GM19238 (cell line): Measurements from ENCODE around the gene RADIL.
A peak's percentile ranks its signal among the peaks of the same experiment; 100 is the strongest.
"Not testable (repeated sequence)": the region's sequence is repeated elsewhere in the genome, so short reads cannot be mapped to it uniquely, and the experiment has no call there.

Source experiments
- DNase-seq: peaks from one replicate; pipeline ENCODE4 v3.0.0; 2011; ENCODE audit warnings: low spot score; ENCODE audit not compliant: insufficient read length

The RADIL gene

DNA sequence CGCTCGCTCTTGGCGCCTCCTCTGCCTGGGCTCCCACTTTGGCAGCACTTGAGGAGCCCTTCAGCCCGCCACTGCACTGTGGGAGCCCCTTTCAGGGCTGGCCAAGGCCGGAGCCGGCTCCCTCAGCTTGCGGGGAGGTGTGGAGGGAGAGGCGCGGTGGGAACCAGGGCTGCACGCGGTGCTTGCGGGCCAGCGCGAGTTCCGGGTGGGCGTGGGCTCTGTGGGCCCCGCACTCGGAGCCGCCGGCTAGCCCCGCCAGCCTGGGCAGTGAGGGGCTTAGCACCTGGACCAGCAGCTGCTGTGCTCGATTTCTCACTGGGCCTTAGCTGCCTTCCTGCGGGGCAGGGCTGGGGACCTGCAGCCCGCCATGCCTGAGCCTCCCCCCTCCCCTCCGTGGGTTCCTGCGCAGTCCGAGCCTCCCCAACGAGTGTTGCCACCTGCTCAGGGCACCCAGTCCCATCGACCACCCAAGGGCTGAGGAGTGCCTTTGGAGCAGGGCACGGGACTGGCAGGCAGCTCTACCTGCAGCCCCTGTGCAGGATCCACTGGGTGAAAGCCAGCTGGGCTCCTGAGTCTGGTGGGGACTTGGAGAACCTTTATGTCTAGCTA is 90.0 kb downstream of the RADIL start:
- not testable (repeated sequence) for DNase-seq

DNA sequence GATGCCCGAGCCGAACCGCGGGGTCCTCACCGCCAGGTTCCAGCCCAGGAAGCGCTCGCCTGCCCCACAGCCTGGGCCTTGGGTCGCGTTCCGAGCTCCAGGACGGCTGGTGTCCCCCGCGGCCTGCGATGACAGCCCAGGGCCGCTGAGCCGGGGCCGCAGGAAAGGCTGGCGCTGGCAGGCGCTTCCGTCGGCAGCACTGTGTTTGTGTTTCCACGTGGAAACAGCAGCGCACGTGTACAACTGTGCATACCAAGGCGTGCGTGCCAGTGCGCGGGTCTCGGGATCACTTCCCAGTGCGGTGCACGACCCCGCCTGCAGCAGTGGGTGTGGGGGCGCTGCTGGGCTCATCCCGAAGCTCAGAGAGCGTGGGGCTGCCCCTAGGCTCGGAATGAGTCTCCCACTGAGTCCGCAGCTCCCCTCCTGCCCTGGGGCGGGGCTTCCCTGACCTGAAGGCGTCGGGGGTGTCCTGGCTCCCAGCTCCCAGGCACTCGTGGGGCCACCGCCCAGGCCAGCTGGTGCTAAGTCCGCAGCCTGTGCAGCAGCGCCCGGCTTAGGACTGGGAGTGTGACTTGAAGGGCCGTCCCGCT is 90.9 kb downstream of the RADIL start:
- no peak for DNase-seq

GRCh38 chr7:4791738-4792536 is 91.6 kb downstream of the RADIL start:
- peak; percentile 64 for DNase-seq

DNA sequence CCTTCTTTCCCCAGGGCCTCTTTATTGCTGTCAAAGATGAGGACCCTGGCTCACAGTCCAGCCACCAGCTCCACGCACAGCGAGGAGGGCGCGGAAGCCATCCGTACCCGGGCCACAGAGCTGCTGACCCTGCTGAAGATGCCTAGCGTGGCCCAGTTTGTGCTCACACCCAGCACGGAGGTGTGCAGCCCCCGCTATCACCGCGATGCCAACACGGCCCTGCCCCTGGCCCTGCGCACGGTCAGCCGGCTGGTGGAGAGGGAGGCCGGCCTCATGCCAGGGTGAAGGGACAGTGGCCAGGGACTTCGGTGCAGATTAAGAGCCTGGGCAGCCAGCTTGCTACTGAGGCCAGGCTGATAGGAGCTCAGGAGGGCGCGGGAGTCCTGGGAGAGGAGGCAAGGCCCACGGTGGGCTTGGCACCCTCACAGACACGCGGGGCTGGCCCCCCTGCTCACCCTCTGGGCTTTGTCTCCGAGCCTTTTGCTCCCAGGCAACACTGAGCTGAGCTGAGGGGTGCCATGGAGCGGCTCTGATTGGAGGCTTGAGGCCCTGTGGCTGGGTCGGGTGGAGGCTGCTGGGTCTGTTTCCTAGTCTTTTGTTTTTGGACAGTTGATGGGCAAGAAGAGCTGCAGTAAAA is 92.3 kb downstream of the RADIL start:
- no peak for DNase-seq

DNA sequence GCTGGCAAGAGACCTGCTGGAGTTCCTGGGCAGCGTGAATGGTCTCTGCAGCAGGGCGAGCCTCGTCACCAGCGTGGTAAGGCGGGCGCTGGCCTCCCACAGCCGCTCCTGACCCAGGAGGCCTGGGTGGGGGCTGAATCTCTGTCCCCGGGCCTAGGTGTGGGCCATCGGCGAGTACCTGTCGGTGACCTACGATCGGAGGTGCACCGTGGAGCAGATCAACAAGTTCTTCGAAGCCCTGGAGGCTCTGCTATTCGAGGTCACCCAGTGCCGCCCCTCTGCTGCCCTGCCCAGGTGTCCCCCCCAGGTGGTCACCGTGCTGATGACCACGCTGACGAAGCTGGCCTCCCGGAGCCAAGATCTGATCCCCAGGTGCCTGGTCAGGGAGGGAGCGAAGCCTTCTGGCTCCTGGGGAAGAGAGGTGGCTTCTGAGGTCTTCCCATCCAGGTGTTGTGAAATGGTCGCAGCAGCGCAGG is 93.0 kb downstream of the RADIL start:
- DNase-seq: no peak

DNA sequence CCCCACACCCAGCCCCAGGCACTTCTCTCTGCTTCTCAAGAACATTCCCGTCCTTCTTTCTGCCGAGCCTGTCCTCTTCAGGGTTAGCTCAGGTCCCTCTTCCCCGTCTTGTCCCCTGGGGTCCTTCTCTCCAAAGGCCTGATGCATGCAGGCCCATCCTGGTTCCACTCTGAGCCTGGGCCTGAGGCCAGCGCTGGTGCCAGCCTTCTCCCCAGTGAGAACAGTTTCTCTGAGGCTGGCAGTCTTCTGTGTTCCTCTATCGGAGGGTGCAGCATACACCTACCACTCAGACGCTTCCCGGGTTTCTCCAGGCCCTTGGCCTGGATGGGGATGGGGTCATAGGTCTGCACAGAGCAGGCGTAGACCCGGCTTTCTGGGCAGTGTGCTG is 93.4 kb downstream of the RADIL start:
- no peak for DNase-seq

DNA sequence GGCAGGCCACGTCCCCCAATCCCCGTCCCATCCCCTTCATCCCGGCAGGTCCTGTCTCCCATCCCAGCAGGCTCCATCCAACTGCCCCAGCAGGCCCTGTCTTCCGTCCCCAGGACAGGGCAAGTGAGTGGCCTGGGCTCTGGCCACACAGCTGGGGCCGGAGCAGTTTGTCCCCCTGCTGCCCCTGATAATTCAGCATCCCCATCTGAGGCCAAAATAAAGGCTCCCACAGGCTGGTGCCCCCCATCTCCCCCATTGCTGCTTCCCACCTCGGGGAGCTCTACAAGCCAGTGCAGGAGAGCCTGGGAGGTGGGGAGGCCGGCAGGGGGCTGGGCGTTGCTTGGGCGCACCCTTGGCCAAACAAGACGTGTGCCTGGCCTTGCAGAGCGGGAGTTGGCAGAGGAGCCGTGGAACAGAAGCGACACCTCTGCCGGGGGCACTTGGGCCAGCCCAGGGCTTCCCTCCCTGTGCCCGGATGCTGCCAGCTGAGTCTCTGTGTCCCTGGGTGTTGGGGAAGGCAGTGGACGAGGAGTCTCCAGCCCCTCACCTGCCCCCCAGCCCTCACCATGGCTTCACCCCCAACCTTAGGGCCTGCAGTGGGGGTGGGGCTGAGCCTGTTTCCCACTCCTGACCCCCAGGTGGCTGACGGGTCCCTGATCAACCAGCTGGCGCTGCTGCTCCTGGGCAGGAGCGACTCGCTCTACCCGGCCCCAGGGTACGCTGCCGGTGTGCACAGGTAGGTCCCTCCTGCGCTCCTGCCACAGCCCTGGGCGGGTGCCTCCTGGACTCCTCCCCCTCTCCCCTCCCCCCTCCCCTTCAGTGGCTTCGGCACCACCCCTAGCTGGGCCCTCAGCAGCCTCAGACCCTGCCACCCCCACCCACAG is 94.1 kb downstream of the RADIL start:
- DNase-seq: no peak

DNA sequence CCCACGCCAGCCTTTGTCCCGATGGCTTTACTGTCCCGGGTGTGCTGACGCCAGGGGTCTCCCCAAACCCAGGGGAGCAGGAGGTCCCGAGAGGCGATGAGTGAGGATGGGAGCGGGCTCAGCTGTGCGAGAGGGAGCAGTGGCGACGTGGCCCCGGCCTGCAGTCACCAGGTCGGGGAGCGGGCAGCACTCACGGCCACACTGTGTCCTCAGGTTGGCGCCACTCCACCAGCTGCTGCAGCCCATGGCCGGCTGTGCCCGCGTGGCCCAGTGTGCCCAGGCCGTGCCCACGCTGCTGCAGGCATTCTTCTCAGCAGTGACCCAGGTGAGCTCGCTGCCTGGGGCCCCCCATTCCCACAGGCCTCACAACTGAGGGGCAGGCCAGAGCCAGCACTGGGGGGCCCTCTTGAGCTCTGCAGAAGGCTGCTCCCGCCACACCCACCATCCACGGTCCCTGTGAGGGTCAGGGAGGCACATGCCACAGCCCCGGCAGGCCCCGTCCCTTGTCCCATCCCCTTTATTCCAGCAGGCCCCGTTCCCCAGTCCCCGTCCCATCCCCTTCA is 94.8 kb downstream of the RADIL start:
- no peak for DNase-seq

- DNase-seq: no peak
These were observed 95.4 kb downstream of the RADIL start for GRCh38 chr7:4787947-4788626.

GRCh38 chr7:4787541-4787940 is 96.0 kb downstream of the RADIL start:
- DNase-seq: no peak

- DNase-seq: no peak
These were observed 97.5 kb downstream of the RADIL start for GRCh38 chr7:4786015-4786414.

- DNase-seq: no peak
These were observed 98.1 kb downstream of the RADIL start for GRCh38 chr7:4785371-4785770.

DNA sequence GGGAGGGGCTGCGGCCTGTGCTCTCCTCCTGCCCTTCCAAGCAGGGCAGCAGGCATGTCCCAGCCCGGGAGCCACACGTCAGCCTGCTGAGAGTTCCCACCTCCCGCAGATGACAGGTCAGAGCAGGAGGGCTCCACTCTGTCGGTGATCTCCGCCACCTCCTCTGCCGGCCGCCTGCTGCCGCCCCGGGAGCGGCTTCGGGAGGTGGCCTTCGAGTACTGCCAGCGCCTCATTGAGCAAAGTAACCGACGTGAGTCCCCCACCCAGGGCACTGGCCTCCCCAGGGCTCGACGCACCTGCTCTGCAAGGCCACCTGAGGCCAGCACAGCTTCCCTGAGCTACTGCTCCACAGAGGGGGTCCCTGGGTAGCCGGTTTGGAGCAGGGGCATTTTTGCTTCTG is 98.7 kb downstream of the RADIL start:
- no peak for DNase-seq

DNA sequence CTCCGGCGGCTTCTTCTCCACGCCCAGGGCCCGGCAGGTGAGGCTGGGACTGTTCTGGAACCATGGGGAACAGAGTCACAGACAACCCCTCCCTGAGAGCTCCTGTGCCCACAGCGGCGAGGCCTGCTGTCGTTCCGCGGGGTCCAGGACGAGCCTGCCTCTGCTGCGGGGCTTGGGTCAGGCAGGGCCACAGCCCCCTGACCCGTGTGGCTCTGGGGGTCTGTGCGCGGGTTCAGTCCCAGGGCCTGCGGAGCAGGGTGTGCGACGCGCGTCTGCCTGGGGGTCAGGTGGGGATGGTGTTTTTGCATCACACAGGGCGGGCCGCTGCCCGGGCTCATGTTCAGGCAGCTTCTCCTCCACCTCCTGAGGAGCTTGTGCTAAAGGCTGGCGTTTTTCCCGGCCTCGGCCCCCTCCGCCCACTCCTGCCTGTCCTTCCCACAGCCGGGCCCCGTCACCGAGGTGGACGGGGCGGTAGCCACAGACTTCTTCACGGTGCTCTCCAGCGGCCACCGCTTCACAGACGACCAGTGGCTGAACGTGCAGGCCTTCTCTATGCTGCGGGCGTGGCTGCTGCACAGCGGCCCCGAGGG is 99.7 kb downstream of the RADIL start:
- DNase-seq: no peak

- no peak for DNase-seq
These were observed 100.2 kb downstream of the RADIL start for GRCh38 chr7:4783292-4783652.

DNA sequence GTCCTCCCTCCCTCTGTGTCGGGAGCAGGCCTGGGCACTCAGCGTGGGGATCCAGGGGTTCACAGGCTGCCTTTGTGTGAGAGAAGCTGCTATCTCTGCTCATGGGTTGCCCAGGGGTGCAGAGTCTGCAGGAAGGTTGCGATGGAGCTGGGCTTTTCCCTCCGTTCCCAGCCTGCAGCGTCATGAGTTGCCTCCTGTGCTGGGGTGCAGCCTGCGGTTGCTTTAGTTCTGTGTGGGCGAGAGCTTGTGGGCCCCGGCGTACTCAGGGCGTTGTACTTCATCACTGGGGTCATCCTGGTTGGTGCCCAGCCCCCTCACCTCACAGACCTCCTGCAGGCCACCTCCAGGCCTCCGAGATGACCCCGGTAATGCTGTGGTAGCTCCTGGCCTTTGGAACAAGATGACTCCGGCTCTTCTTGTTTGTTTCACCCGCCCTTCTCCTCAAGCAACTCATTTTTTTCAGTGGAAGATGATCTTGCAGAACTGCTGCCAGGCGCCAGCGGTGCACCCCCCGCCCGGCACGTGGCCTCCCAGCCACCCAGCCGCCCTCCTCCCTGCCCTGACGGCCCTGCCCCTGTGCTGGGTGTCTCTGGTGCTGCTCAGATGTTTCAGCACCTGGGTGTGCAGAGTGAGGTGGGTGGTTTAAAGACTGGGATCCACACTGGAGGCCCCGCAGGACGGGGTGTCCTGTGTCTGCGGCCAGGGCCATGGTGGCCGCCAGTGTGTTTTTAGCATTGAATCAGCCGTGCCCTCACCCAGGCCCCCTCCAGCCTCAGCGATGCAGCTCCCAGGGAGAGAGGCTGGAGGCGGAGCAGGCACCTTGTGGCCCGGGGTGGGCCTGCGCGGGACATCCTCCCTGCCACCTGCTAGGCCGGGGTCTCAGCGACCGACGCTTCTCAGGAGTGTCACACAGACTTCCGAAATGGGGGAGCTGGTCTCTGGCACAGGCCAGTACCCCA is 100.9 kb downstream of the RADIL start:
- DNase-seq: no peak

DNA sequence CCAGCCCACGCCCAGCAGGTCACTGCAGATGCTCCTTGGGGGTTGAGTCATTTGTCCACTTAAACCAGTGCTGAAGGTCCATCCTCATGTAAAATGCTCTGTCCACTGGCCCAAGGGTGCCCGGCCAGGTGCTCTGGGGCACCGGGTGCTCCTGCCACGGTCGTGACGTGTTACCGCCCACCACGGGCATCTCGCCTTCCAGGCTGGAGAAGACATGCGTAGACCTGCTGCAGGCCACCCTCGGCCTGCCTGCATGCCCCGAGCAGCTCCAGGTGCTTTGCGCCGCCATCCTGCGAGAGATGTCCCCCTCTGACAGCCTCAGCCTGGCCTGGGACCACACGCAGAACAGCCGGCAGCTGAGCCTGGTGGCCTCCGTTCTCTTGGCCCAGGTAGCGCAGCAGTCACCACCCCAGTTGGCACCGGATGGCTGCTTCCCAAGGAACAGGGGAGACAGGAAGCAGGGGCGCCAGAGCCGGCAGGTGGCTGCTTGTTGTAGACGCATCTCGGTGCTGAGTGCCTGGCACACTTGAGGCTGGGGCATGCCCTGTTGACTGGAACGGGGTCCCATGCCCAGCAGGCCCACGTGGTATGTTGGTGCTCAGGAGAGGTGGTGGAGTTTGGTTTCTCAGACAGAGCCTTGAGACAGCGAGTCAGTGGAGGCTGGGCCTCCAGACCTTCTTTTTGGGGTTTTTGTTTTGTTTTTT is 102.0 kb downstream of the RADIL start:
- no peak for DNase-seq

DNA sequence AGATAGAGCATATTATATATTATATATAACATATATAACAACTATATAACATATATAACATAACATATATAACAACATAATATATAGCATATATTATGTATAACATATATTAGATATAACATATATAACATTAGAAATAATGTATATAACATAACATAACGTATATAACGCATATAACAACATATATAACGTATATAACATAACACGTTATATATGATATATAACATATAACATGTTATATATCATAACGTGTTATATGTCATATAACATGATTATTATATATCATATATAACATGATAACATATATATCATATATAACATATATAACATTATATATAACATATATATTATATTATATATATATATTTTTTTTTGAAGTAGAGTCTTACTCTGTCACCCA is 104.4 kb downstream of the RADIL start:
- DNase-seq: no peak
